ENCODE results near the gene ALOX5.
"Not testable (repeated sequence)": the region's sequence is repeated elsewhere in the genome, so short reads cannot be mapped to it uniquely, and the experiment has no call there.

Gene ALOX5

DNA sequence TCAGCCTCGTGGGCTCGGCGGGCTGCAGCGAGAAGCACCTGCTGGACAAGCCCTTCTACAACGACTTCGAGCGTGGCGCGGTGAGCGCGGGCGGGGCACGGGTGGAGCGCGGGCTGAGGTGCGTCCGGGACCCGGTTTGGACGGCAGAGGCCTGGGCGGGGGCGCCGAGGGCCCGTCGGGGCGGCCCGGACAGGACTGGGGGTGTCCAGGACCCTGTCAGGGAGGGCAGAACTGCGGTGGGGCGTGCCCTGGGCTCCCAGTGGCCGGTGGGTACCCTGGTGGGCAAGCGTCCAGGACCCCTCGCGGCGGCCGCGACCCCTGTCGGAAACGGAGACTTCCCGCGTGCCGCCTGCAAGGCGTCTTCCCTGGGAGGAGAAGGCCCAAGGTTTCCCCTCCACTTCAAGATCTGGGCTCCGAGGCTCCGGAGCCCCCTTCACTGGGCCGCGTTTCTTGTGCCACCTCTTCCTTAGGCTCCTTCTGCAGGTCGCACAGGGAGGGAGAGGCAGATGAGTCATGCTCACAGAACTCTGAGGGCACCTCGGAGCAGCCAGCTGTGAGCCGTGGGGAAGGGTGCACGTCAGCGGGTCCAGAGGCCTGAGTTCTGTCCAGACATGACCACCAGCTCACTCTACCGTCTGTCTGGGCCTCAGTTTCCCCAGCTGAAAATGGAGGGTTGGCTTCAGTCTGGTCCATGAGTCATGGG lies 485 bp downstream of the ALOX5 start:
- no peak for DNase-seq (ENCODE audit: low read depth in 2 of 2)

- DNase-seq (ENCODE audit: low read depth in 2 of 2): no peak
Observed at GRCh38 chr10:45375101-45375500, 1.1 kb downstream of the ALOX5 start.

DNA sequence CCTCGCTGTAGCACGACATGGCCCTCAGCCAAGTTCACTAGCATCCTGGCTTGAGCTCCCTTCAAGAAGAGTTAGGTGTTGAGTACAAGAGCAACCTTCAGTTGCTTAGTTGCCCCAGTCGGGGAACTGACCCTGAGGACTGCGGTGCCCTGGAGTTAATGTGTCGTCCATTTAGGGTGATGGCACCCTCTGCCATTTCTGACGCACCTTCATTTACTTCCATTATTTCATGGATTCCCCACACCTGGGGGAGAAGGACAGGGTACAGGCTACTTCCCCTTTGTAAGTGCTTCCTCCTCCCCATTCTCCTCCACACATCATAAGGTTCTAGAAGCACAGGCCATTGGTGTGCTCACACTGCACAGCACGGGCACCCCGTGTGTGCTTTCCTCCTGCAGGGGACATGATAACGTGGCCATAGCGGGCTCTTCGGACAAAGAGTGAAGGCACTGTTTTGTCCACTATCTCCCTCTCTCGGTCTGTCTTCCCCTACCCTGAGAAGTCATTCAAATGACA lies 1.8 kb downstream of the ALOX5 start:
- DNase-seq (ENCODE audit: low read depth in 2 of 2): no peak

DNA sequence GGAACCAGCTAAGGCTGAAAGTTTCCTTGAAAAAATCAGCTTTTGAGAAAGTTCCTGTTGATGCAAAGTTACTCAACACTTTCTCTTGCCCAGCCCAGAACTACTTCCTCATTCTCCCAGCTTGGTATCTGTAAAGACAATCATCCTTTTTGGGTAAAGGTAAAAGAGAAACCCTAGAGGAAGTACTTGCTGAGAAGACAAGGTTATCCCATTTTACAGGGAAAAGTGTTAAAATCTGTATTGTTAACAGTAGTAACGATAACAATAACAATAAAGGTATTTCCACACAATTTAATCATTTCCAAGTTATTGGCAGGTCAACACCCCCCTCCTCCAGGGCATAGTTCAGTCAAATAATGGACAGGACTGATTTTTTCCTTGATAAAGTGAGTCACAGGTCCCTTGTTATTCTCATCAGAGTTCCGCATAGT lies 2.4 kb downstream of the ALOX5 start:
- no peak for DNase-seq (ENCODE audit: low read depth in 2 of 2)

DNA sequence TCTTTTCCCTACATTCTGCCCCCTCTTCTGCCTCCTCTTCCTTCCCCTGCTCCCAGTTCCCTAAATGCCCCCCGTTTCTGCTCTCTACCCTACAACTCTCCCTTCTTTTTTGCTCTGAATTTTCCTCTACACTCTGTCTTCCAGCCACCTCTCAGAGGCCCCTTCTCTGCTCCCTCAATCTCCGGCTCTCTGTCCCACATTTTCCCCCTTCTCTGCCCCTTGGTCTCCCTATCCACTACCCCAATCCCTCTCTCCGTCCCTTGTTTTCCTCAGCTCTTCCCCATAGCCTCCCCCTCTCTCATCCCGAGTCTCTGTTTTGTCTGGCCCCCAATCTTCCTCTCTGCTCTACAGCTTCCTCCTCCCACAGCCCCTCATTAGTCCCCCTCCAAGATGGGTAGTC lies 3.3 kb downstream of the ALOX5 start:
- DNase-seq (ENCODE audit: low read depth in 2 of 2): no peak

- DNase-seq (ENCODE audit: low read depth in 2 of 2): no peak
Observed at GRCh38 chr10:45377858-45378257, 3.8 kb downstream of the ALOX5 start.

DNA sequence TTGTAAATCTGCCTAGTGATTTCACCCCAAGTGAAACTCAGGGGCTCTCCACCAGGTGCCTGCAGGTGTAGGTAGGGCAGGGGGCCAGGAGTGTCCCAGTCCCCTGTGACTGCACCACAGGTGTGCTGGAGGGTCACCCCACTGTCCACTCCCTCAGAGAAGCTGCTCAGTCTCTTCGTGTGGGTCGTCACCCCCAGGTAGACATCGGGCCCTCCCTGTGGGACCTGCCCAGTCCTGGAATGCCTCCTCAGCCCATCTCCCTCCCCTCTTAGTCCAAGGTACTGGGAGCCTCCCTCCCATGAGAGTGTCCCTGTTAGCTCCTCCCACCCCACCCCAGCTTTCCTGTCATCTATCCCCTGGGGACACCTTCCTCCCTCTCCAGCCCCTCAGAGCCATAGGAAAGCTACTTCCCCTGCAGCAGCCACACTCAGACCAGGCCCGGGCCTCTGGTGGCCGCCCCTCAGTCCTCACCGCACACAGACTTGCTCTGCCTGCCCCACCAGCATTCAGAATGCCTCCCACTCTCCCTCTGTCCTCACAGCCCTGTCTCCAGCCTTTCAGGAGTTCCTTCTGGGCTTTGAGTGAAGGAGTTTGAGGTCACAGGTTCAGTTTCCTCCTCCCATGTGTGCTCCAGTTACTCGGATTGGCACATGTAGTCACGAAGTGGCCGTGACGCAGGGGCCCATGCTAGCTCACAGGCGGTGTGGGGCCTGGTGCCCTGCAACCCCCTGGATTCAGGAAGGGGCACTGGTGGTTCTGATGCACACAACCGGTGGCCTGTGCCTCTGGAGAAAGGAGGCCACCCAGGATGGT lies 5.1 kb downstream of the ALOX5 start:
- no peak for DNase-seq (ENCODE audit: low read depth in 2 of 2)

DNA sequence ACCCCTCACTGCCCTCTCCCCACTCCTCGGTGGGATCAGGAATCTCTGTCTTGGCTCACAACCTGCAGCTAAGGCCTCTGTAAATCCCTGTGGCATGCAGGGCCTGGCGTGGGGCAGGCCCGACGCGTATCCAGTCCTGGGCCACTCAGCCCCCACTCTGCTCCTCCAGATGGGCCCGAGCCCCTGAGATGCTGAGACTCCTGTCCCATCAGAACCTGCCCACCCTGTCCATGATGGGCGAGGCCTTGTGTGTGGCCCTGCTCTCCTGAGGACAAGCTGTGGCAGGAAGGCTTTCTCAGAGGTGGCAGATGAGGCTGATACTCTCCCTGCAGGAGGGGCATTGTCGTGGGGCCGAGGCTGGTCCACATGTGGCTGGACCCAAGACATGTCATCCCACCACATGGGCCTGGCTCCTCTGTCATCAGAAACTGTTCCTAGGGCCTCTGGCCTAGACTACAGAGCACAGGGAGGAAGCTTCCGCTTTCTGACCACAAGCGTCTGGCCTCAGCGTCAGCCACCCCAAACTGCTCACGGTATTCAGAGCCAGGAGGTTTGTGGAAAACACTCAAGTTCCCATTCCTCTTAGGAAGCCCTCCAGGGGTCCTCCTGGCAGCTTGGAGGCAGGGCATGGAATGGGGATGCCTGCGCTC lies 6.0 kb downstream of the ALOX5 start:
- no peak for DNase-seq (ENCODE audit: low read depth in 2 of 2)

DNA sequence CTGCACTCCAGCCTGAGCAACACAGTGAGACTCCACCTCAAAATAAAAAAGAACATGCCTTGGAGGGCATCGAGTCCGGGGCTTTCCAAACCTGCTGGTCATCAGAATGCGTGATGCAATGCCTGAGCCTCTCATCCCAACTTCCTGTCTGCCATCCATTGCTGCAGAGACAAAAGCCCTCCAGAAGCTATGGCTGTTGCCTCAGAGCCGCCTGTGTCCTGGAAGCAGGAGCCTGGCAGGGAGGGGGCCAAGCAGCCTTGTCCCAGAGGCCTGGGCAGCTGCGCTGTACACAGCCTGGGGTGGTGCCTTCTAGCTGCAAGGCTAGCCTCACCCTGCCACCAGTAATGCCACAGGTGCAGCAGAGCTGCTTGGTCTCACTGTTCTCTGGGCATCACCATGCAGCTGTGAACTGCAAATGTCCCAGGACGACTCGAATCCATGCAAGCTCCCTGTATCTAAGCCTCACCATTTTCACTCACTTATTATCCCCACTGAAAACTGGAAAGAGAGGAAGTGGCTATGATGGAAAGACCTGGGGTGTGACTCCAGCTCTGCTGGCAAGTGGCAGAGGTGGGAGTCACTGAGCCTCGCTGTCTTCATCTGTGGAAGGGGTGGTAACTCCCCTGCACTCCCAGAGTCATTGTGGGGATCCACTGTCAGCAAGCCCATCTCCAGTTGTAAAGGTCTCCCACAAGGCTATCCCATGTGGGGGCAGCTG lies 7.0 kb downstream of the ALOX5 start:
- no peak for DNase-seq (ENCODE audit: low read depth in 2 of 2)

DNA sequence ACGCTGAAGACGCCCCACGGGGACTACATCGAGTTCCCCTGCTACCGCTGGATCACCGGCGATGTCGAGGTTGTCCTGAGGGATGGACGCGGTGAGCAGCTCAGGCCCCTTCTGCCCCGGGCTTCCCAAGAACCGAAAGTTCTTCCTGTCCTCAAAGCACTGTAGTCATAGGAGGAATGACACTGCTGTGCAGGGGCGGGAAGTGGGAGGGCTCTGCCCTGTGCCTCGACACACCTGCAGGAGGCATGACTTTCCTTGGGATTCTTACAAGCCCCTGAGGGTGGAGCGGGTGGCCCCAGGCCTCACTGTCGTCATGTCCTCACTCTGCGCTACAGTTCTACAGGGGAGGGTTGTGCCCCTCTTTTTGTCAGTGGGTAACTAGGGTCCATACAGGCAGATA lies 8.6 kb downstream of the ALOX5 start:
- no peak for DNase-seq (ENCODE audit: low read depth in 2 of 2)

DNA sequence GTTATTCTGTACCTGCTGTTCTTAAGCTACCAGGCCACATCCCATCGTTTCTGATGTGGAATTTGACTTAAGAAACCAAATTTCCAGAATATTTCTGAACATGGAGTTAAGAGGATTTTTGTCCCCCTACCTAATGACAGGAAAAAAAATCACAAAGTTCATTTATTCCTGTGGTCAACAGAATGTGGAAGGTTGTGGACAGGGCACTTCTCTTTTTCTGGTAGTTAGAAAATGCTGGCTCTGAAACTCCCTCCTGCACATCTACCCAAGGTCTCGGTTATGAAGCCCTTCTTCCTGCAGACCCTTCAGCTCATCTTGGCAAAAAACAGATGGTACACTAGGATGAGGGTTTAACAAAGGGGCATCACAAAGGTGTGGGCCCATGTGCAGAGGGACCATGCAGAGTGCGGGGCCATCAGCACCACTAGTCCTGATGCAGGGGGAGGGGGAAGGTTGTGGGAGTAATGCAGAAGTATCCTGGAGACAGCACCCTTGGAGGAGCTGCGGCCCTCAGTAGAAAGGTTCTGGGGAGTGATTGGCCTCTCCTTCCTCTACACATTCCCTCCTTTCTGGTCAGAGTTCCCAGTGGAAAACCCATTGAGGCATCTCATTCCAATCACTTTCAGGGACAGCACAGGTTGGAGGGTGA lies 9.8 kb downstream of the ALOX5 start:
- no peak for DNase-seq (ENCODE audit: low read depth in 2 of 2)

GRCh38 chr10:45386657-45387056 lies 12.6 kb downstream of the ALOX5 start:
- DNase-seq (ENCODE audit: low read depth in 2 of 2): no peak

DNA sequence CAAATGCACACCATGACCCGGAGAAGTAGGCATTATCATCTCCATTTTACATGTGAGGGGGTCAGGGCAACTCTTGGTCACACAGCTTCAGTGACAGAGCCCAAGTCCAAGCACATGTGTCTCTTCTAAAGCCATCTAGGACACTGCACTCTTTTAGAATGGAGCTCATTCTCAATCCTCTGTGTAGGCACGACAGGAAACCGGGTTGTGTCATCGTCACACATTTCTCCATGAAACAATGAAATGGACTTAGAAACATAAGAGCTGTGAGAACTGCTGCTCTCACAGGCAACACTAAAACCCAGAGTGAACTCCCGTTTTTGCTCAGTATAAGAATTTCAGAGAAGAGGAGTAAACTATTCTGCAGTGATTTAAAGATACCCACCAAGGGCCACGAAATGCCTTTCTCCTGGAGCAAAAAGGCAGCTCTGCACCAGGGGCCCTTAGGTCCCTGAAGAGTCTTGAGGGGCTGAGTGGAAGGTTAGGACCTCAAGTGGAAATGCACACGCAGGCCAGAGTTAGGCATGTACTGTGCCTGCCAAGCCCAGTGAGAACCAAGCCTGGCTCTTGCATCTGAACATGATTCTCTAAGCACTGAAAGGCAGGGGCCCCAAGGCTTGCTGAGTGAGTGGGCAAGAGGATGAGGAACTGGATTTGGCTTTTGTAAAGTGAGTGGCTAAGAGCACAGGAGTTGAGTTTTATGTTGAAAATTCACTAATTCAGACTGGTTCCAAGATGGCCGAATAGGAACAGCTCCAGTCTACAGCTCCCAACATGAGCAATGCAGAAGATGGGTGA lies 13.3 kb downstream of the ALOX5 start:
- no peak for DNase-seq (ENCODE audit: low read depth in 2 of 2)

GRCh38 chr10:45389671-45390070 lies 15.7 kb downstream of the ALOX5 start:
- DNase-seq (ENCODE audit: low read depth in 2 of 2): not testable (repeated sequence)

DNA sequence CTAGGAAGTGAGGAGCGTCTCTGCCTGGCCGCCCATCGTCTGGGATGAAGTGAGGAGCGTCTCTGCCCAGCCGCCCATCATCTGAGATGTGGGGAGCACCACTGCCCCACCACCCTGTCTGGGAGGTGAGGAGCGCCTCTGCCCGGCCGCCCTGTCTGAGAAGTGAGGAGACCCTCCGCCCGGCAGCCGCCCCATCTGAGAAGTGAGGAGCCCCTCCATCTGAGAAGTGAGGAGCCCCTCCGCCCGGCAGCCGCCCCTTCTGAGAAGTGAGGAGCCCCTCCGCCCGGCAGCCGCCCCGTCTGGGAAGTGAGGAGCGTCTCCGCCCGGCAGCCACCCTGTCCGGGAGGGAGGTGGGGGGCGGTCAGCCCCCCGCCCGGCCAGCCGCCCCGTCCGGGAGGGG lies 17.6 kb downstream of the ALOX5 start:
- not testable (repeated sequence) for DNase-seq (ENCODE audit: low read depth in 2 of 2)

GRCh38 chr10:45395554-45395953 lies 21.5 kb downstream of the ALOX5 start:
- DNase-seq (ENCODE audit: low read depth in 2 of 2): no peak

GRCh38 chr10:45398595-45398994 lies 24.6 kb downstream of the ALOX5 start:
- no peak for DNase-seq (ENCODE audit: low read depth in 2 of 2)

DNA sequence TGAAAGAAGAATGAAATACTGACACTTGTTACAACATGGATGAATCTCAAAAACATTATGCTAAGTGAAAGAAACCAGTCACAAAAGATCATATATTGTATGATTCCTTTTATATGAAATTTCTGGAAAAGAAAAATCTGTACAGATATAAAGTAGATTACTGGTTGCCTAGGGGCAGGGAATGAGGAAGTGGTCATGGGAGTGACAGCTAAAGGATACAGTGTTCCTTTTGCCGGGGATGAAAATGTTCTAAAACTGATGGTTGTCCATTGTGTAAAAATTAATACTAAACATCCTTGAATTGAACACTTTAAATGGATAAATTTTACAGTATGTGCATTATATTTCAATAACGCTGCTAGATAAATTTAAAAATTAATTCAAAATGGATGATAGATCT lies 25.1 kb downstream of the ALOX5 start:
- DNase-seq (ENCODE audit: low read depth in 2 of 2): no peak

GRCh38 chr10:45403151-45403550 lies 29.1 kb downstream of the ALOX5 start:
- DNase-seq (ENCODE audit: low read depth in 2 of 2): no peak

DNA sequence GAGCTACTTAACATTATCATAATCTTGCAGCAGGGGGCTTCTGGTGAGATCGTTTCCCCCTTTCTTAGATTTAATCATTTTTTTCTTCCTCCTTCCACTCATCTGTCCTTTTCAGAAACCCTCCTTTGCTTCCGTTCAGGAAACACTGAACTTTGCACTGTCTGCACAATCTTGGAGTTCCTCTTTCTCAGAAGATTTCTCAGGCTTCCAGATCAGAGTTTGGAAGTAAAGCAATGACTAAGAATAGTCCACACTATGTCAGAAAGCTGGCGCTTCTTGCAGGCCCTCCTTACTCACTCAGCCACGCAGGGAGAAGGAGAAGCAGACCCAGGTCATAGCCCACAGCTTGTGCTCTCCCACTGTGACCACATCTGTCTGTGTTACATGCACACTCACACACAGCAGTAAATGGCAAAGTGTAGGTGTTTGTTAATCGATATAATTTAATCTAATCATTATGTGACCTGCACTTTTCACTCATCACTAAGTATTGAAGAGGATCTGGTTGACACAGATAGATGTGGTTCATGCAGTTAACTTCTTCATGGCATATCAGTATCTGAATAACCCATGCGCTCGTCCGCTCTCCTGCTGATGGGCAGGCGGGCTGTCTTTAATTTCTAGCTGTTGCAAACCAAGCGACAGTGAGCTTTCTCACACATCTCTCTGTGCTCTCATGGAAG lies 30.2 kb downstream of the ALOX5 start:
- DNase-seq (ENCODE audit: low read depth in 2 of 2): no peak

All from stimulated activated CD4-positive, alpha-beta T cell treated with anti-CD3 and anti-CD28 coated beads, Interleukin-4, amount 100 ng/mL, for 48 hours (primary cell).